Measurements from ENCODE around the gene TNFAIP8L3. TPM values are rescaled to one million over a fixed set of nuclear protein-coding genes. Genes with fewer than 3 reads are reported as not detected.
A peak's percentile ranks its signal among the peaks of the same experiment; 100 is the strongest.

The TNFAIP8L3 gene
- total and polyA plus RNA-seq, 2 of the 4 experiments (the other 2 are of a cell fraction) = 0.29 to 0.90 TPM

GRCh38 chr15:51097553-51098330, 3.0 kb upstream of the TNFAIP8L3 start:
- Histone ChIP-seq H4K91ac (ENCODE audit: insufficient read depth, low read depth, low read length) (no peak overlapping the region), H3K4ac (ENCODE audit: low read depth, low read length) (no peak overlapping the region), H2BK15ac (ENCODE audit: low read depth, low read length) (no peak overlapping the region), H2BK20ac (ENCODE audit: low read depth, low read length) (no peak overlapping the region), H3K9me1 (ENCODE audit: insufficient read depth, low read length) (no peaks in the 10 kb centered on the region; the same call in 1 of the 2 replicates), H4K20me1 (ENCODE audit: insufficient read depth, low read length) (no peaks in the 10 kb centered on the region), H3K4me1 (ENCODE audit: control insufficient read depth, insufficient read depth, low read length) (peaks cover 2% of the 10 kb centered on the region), H4K8ac (ENCODE audit: low read depth in 2 of 2, low read length in 2 of 2) (no peak overlapping the region), H3K4me3 (ENCODE audit: insufficient read depth, low read depth, low read length) (no peak overlapping the region), H2BK120ac (ENCODE audit: low read depth, low read length) (no peak overlapping the region), H3K27me3 (ENCODE audit: control insufficient read depth, insufficient read depth, low read length) (peaks cover 53% of the 10 kb centered on the region), H3K27ac (ENCODE audit: insufficient read depth, low read length) (no peak overlapping the region), H3K23ac (ENCODE audit: low read depth, low read length) (no peak overlapping the region), H3K56ac (ENCODE audit: extremely low read depth, insufficient read depth, low read length) (no peak overlapping the region), H2AK9ac (replicated peaks; ENCODE audit: low read depth, low read length, poor library complexity) (no peak overlapping the region), H3K18ac (ENCODE audit: low read depth, low read length) (no peak overlapping the region), H3K14ac (replicated peaks; ENCODE audit: low read depth, low read length) (no peak overlapping the region), H2BK5ac (ENCODE audit: low read depth, low read length, poor library complexity, severe bottlenecking) (no peak overlapping the region), H3K9ac (ENCODE audit: low read depth, low read length) (no peak overlapping the region), H3K36me3 (ENCODE audit: control insufficient read depth, insufficient read depth, low read length) (no peaks in the 10 kb centered on the region), H4K5ac (ENCODE audit: low read depth, low read length) (no peak overlapping the region), H3K4me2 (ENCODE audit: low read depth, low read length) (no peak overlapping the region), H2AK5ac (ENCODE audit: low read depth, low read length) (no peak overlapping the region), H3K9me3 (ENCODE audit: control insufficient read depth, insufficient read depth, low read length) (no peaks in the 10 kb centered on the region), H2AFZ (replicated peaks; ENCODE audit: low read length, poor library complexity) (no peak overlapping the region), H3K79me1 (ENCODE audit: low read depth in 1 of 2, low read length in 2 of 2) (no peaks in the 10 kb centered on the region)
- WGBS, 2 experiments (ENCODE audit: extremely low coverage in 2 of 2, insufficient read length in 1 of 2) = no CpG with 5 or more reads among the region's 5 CpGs
- dilution Hi-C loops (cut with HindIII; ENCODE audit: low sequenced_read_pairs, unreplicated experiment) = no loop called here
- ChIA-PET CTCF (interaction anchor here (0.7 to 1.8 kb wide), 2 partner anchors 31 to 35 kb away, joined by 3 read pairs; no protein-coding TSS in a partner anchor), POLR2A (ENCODE audit: unreplicated experiment) (no interaction called here)
- TF ChIP-seq BHLHE40 (IDR thresholded peaks at IDR 0.05; ENCODE audit: low read depth, low read length) = no peak
- TF ChIP-seq ELK1 (IDR thresholded peaks at IDR 0.05; ENCODE audit: borderline replicate concordance, low read depth, low read length) = no peak
- TF ChIP-seq FOS (IDR thresholded peaks at IDR 0.05; ENCODE audit: low read depth, low read length) = peak; percentile 69
- DNase-seq (peak; percentile 63), ATAC-seq (ENCODE audit: low read depth) (peak; percentile 54; the same call in 1 of the 2 replicates)
- in situ Hi-C loops (cut with MboI; ENCODE audit: low sequenced_read_pairs) = no loop called here
- no TSS peak for BruUV-seq (replicated peaks)
- intact Hi-C loops (cut with micrococcal nuclease) = no loop called here
